Measurements from ENCODE around the gene IL12RB1.

GRCh38 chr19:18016209-18016910 is 70.4 kb downstream of the IL12RB1 start:
- TF ChIP-seq CTCF (IDR thresholded peaks at IDR 0.05) (no peak), POLR2AphosphoS5 (IDR thresholded peaks at IDR 0.05; ENCODE audit: low read depth, low read length) (no peak)
